Measurements from ENCODE around the gene DGKA. TPM values are rescaled to one million over a fixed set of nuclear protein-coding genes. Genes with fewer than 3 reads are reported as not detected.

The DGKA gene
- total RNA-seq, 1 donor from 2014 or later = 28.6 TPM

GRCh38 chr12:55932551-55932910 is 1.6 kb downstream of the DGKA start:
- H3K27me3 Mint-ChIP-seq = peaks cover 46% of the 10 kb centered on the region
- peaks cover 22% of the 10 kb centered on the region for H3K4me1 Mint-ChIP-seq (ENCODE audit: unreplicated experiment)
- no peaks in the 10 kb centered on the region for H3K9me3 Mint-ChIP-seq
- no peak for DNase-seq (ENCODE audit: extremely low spot score, unreplicated experiment)
- no peaks in the 10 kb centered on the region for H3K36me3 Mint-ChIP-seq
- peak overlapping the region; percentile 77 for H3K27ac Mint-ChIP-seq
- TF ChIP-seq CTCF (conservative IDR thresholded peaks at IDR 0.05) = no peak
- H3K4me3 Mint-ChIP-seq = peak overlapping the region; percentile 97

- Mint-ChIP-seq H3K9me3 (no peaks in the 10 kb centered on the region), H3K4me1 (ENCODE audit: unreplicated experiment) (peaks cover 22% of the 10 kb centered on the region), H3K27ac (peak overlapping the region; percentile 77), H3K4me3 (peak overlapping the region; percentile 97), H3K36me3 (no peaks in the 10 kb centered on the region), H3K27me3 (peaks cover 46% of the 10 kb centered on the region)
- no peak for DNase-seq (ENCODE audit: extremely low spot score, unreplicated experiment)
- TF ChIP-seq CTCF (conservative IDR thresholded peaks at IDR 0.05) = no peak
These were observed 2.3 kb downstream of the DGKA start for GRCh38 chr12:55933169-55933798.

DNA sequence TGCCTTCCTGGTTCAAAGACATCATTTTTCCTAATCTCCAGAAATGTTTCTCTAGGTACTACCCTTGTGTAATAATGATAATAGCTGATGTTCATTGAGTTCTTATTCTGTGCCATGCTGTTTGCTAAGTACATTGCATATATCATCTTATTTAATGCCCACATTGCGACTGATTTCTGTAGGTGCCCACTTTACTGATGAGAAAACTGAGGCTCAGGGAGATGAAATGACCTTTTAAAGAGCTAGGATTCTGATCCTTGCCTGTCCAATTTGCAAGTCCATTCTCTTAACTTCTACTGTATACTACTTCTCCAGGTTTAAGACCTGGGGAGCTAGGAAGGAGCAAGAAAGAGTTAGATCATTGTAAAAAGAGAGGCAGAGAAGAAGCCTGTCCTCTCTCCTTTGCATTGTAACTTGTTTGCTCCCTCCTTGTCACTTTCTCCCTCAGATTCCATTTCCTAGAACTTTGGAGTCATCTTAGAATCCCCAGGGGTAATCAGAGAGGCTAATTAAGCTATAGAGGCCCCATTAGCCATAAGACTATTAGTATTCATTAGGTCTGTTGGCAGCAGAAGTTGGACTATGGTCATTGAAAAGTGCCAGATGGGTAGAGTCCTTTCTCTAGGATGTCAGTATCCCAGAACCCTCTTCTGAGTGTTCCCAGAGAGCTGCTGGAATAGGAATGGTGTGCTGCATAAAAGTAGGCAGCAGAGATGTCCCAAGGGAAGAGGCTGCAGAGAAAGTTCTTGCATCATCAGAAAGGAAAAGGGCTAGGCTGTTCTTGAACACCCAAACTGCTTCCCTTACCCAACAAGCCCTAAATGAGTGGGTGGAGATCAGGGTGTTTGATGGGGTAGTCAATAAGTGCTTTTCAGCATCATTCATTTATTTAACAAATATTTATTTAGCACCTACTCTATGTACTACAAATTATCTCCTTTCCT is 3.1 kb downstream of the DGKA start:
- H3K27ac Mint-ChIP-seq = peak overlapping the region; percentile 77
- no peaks in the 10 kb centered on the region for H3K9me3 Mint-ChIP-seq
- no peak for DNase-seq (ENCODE audit: extremely low spot score, unreplicated experiment)
- no peak for TF ChIP-seq CTCF (conservative IDR thresholded peaks at IDR 0.05)
- peak overlapping the region; percentile 45 for H3K4me3 Mint-ChIP-seq
- peaks cover 46% of the 10 kb centered on the region for H3K27me3 Mint-ChIP-seq
- H3K4me1 Mint-ChIP-seq (ENCODE audit: unreplicated experiment) = peaks cover 22% of the 10 kb centered on the region
- no peaks in the 10 kb centered on the region for H3K36me3 Mint-ChIP-seq

- DNase-seq (ENCODE audit: extremely low spot score, unreplicated experiment) = no peak
- Mint-ChIP-seq H3K9me3 (no peaks in the 10 kb centered on the region), H3K27ac (no peak overlapping the region), H3K4me3 (no peak overlapping the region), H3K36me3 (no peaks in the 10 kb centered on the region), H3K4me1 (ENCODE audit: unreplicated experiment) (peaks cover 19% of the 10 kb centered on the region), H3K27me3 (peaks cover 46% of the 10 kb centered on the region)
- no peak for TF ChIP-seq CTCF (conservative IDR thresholded peaks at IDR 0.05)
These were observed 3.8 kb downstream of the DGKA start for GRCh38 chr12:55934773-55935172.

- Mint-ChIP-seq H3K27me3 (peaks cover 46% of the 10 kb centered on the region), H3K27ac (no peak overlapping the region), H3K4me1 (ENCODE audit: unreplicated experiment) (peaks cover 21% of the 10 kb centered on the region), H3K9me3 (no peaks in the 10 kb centered on the region), H3K36me3 (no peaks in the 10 kb centered on the region), H3K4me3 (no peak overlapping the region)
- DNase-seq (ENCODE audit: extremely low spot score, unreplicated experiment) = no peak
- no peak for TF ChIP-seq CTCF (conservative IDR thresholded peaks at IDR 0.05)
These were observed 4.8 kb downstream of the DGKA start for GRCh38 chr12:55935738-55936151.
